GM21723 (cell line): ENCODE results near the gene DLGAP4.

ENCODE experiments used
- ATAC-seq: cut with Tn5 transposase; IDR thresholded peaks from one replicate; pipeline ENCODE4 v1.9.1; 2021; ENCODE audit warnings: mild to moderate bottlenecking, moderate library complexity; ENCODE audit not compliant: unreplicated experiment

The DLGAP4 gene

DNA sequence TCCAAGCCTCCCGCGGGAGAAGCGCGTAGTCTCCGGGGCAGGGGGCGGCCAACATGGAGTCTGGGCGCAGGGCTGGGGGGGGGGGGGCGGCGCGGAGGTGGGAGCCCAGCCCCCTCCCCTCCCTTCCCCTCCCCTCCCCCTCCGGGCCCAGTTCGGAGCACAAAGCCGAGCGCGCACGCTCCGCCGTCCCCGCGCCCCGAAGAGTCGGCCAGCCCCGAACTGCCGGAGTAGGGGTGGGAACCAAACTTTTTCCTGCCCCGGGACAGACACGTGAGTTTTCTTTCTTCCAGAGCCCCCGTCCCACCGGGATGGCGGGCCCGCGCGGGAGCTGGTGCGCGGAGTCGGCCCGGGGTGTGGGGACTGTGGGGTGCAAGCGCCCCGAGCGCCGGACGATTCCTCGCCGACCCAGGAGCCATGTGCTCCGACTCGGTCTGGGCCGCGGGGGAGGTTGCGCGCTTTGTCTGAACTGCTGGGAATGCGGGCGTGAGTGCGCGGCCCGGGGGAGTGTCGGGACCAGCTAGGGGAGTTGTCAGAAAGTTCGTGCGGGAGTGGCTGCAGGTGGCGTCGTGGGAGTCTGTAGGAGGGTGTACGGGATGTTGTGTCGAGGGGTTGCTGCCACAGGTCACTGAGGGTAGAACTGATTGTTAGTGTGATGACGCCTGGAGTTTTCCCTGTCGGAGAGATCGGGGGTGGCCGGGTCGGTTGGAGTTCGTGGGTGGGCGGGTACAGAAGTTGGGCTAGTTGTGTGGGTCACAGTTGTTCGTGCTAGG lies 268.4 kb downstream of the DLGAP4 start:
- ATAC-seq: no peak

DNA sequence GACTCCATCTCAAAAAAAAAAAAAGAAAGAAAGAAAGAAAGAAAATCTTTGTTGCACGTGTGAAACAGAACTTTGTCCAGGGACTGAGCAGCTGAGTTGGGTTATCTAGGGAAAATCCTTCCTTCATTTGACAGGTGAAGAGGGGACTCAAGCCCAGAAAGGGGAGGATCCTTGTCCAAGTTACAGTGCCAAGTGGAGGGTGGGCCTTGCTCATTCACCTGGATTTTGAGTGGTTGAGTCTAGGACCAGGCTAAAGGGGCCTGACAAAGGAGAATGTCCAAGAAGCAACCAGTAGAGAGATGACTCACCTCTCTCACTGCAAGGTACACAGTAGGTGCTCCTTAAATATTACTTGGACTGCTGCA lies 269.9 kb downstream of the DLGAP4 start:
- no peak for ATAC-seq
